Erythroblast (primary cell): ENCODE measurements around the gene FGFR2.

Source experiments
- DNase-seq, 2 experiments: peaks; one replicate each; lab custom pipeline; 2025; lab: John Stamatoyannopoulos, UW
- GATA1 ChIP-seq: IDR thresholded peaks from 2 replicates; pipeline ENCODE4 v1.6.1; 2011; ENCODE audit warnings: low read depth, mild to moderate bottlenecking, control low read depth, low read length, moderate library complexity
- POLR2A ChIP-seq: IDR thresholded peaks from 2 replicates; pipeline ENCODE4 v1.6.1; 2011; ENCODE audit warnings: mild to moderate bottlenecking, low read length

FGFR2 gene

DNA sequence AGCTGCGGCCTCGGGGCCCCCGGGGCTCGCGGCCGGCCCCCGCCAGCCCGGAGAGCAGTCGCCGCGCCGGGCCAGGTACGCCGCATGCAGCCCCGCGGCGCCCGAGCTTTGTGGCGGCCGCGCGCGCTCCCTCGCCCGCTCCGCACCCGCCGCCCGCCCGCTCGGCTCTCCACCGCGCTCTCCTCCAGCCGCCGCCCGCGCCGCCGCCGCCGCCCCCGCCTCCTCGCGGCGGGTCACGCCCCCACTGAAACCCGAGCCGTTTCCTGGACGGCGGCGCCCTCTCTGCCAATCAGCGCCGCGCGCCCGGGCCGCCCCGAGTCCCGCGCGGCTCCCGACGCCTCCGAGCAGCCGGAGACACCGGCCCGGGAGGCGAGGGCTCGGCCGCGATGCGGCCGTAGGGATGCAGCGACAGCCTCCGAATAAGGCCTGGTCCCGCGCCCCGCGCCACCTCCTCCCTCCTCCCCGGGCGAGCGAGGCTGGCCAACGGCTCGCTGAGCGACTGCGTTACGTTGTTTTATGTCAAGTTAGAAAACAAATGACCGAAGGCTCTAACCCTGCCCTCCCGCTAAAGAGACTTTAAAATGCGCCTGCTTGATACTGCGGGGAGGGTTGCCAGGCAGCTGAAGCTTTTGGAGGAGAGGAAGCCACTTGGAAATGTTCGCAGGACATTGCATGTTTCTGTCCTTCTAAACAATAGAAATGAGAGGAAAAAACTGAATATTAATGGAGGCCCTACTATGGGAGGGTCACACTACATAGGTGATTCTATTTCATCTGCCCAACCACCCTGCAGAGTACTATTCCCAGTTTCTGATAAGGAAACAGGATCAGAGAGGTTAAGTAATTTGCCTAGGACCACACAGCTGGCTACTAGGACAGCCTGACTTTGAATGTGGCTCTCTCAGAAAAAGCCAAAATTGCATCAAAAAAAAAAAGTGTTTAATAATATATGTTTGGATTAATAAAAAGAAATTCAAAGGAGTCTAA, at the start of gene FGFR2:
TSS of gene FGFR2 (minus strand) at position 182 of the 987 bp plus-strand sequence. CDS start 4,627 bp downstream, outside the sequence.
- TF ChIP-seq POLR2A (no peak), GATA1 (no peak)
- peak; percentile 56 to 57 for DNase-seq

- no peak for TF ChIP-seq GATA1
- no peak for TF ChIP-seq POLR2A
- DNase-seq, result no peak
Observed at GRCh38 chr10:121647401-121647800, 49.2 kb upstream of the FGFR2 start.

DNA sequence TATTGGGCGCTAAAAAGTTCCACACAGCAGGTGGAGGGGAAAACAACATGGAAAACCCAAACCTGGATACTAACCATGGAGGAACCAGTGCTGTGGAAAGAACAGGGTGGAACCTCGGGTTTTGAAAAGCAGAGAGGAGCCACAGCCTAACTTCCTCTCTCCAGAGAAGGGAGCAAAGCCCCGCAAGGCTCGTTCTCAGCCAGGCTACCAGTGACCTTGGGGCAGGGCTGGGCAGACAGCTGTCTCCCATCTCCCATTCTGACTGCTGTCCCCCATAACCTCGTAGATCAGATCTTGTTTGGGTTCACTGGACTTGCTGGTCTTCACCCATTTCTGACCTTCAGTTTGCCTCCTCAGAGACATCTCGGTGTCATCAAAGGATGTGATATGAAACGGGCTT, 47.5 kb upstream of the FGFR2 start:
- TF ChIP-seq GATA1, result no peak
- TF ChIP-seq POLR2A, result no peak
- DNase-seq, result no peak

- no peak for DNase-seq
- no peak for TF ChIP-seq POLR2A
- TF ChIP-seq GATA1, result no peak
Observed at GRCh38 chr10:121644501-121644900, 46.3 kb upstream of the FGFR2 start.

DNA sequence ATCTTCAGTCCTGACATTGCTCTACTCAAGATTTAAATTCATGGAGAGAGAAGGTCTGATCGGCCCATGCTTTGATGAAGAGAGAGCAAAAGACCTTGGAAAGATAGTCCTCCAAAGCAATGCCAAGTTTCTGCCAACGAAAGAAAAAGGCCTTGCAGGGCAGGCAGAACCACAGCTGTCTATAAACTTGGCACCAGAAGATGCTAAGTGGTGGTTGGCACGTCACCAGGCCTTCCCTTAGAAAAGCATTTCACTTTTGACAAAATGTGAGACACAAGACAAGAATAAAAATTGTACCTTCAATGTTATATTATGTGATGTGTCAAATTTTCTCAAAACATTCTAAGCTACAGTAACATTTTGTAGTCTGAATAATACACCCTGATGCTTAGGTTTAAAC, 42.0 kb upstream of the FGFR2 start:
- TF ChIP-seq POLR2A (no peak), GATA1 (no peak)
- DNase-seq, result no peak

DNA sequence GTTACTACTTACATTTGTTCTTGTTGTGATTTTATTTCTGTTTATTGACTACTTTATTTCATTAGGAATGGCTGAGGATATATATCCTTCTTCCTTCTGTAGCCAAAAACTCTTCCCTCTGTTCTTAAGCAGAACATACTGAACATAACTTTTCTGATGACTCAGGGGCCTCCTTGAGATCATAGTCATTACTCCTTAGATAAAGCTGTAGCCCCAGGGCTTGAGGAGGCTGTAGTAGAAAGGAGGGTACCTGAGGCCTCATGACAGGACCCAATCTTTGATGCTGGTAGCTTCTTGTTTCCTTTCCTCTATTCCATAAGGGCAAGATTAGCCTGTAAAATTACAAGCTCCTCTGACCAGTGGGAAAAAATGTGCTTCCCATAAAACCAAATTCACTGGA, 41.2 kb upstream of the FGFR2 start:
- no peak for DNase-seq

DNA sequence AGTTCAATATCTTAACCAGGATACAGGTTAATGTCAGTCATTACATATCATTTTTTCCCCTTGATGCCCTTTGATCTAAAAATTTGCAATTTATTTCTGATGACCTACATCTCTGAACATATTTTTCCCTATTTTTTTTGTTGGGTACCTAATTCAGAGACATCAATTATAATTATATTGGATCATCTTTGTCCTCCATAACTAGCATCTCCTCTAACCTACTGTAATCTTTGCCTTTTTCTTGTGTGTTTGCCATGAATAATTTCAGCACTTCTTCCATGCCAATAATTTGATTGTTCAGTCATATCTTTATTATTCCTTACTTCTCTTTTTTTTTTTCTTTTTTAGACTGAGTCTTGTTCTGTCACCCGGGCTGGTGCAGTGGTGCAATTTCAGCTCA, 39.2 kb upstream of the FGFR2 start:
- TF ChIP-seq GATA1 (no peak), POLR2A (no peak)

More for the DNA sequence above, 41.2 kb upstream of the FGFR2 start:
- TF ChIP-seq POLR2A, result no peak

GRCh38 chr10:121633056-121633455, 34.8 kb upstream of the FGFR2 start:
- DNase-seq, result no peak
- TF ChIP-seq POLR2A (no peak), GATA1 (no peak)

More for the DNA sequence above, 39.2 kb upstream of the FGFR2 start:
- DNase-seq, result no peak

DNA sequence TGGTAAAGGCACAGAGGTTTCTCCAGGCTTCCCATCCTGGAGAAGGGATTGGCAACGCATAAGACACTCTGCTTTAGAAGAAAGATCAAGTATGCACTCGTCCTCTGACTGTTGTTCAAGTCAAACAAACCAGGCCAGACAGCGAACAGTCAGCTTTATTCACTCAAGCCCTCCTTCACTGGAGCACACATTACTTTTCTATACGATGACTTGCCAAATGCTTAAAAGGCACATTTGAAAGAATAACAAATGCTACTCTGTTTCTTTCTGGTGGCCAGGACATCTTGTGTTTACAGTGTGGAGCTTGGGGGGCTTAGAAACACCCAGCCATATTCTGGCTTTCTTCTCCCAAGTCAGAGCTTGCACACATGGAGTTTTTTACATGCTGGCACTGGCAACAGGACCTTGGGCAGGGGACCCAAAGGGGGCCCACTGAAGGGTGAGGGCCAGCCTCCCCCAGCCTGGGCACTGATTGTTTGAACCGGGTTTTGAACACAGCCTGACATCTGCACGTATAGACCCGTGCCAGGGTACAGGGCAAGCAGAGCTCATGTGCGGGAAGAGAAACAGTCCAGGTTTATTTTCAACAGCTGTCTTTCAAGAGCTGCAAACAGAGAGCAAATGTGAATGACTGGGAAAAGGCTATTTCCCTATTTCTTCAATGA, 33.3 kb upstream of the FGFR2 start:
- DNase-seq, result no peak
- no peak for TF ChIP-seq GATA1
- no peak for TF ChIP-seq POLR2A

DNA sequence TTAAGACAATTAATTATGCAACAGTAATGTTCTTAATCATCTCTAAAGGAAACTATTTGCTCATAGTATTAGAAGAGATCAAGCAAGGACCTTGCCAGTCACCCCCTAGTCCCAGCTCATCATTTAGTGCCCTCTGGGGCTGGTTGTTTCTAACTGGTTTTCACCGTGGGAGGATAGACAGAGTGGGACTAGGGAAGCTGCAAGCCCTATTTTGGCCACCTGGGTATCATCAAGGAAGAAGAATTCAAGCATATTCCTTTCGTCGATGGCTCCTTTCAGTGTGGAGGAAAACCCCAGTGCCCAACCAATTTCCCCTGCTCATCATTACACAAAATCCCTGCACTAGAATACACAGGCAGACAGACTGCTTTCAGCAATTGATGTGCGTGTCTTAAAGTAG, 30.6 kb upstream of the FGFR2 start:
- no peak for DNase-seq
- no peak for TF ChIP-seq GATA1
- no peak for TF ChIP-seq POLR2A

- no peak for TF ChIP-seq GATA1
- TF ChIP-seq POLR2A, result no peak
- no peak for DNase-seq
Observed at GRCh38 chr10:121627876-121628581, 29.8 kb upstream of the FGFR2 start.

DNA sequence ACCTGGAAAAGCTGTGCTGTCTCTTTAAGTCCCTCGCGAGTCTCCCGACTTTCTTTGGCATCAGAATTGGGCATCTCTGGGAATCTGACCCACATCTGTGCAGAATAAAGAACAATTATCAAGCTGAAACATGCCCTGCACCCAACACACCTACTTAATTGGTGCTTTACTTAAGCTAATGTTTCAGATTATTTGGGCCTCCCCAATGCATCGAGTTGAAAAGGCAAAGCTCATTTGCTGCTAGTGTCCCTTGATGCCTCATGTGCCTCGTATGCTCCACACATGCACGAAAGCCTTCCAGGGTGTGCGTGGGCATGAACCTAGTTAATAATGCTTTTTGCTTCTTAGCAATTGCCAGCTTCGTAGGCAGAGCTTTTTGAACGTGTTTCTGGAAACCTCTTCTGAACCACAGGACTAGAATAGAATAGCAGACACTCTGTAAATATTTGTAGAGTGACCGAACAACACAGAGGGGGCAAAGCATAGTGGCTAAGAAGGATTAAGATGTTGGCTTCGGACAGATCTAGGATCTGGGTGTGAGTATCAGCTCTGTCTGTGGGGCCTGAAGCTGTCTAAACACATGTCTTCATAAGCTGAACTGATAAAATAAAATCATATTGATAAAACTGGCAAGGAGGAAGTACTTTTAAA, 26.7 kb upstream of the FGFR2 start:
- no peak for DNase-seq
- no peak for TF ChIP-seq GATA1
- no peak for TF ChIP-seq POLR2A

DNA sequence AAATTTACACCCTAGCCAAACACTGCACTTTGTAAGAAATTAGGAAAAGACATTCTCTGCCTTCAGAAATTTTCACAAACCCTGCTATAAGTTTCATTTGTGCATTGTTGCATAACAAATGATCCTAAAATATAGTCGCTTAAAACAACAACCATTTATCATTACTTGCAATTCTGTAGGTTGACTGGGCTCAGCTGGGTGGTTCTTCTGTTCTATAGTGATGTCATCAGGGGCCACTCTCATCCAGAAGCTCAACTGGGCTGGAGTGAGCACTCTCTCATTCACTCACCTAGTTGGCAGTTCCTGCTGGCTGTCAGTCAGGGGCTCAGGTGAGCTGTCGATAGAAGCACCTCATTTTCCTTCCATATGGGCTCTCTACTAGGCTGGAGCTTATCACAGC, 20.7 kb upstream of the FGFR2 start:
- TF ChIP-seq POLR2A (no peak), GATA1 (no peak)

GRCh38 chr10:121617176-121617575, 18.9 kb upstream of the FGFR2 start:
- TF ChIP-seq GATA1 (no peak), POLR2A (no peak)
- DNase-seq, result no peak

More for the DNA sequence above, 20.7 kb upstream of the FGFR2 start:
- DNase-seq, result no peak

DNA sequence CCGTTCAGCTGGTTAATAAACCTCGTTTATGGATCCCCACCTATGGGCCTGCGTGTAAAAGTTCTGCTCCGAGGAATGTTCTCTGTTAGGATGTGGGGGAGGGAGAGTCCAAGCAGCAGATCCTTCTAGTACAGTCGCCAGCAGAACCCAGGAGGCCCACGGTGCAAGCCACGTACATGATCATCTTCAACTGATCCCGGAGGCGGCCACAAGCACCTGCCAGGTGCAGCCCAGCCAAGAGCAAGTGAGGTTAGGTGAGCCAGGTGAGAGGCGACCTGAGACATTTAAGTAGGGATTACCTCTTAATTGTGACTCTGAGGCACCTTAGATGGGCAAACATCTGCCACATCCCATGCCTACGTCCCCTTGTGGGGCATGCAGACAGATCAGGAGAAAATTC, 18.0 kb upstream of the FGFR2 start:
- DNase-seq, result no peak
- TF ChIP-seq POLR2A (no peak), GATA1 (no peak)
